GM11168 (cell line): ENCODE measurements around the gene APOBEC2.

ENCODE experiments used
- in situ Hi-C: fragments of 300-500 bp; cut with MboI; formaldehyde crosslinking; loops from one replicate; pipeline ENCODE4 v1.12.0; 2022; ENCODE audit warnings: low sequenced_read_pairs; ENCODE audit not compliant: unreplicated experiment

The APOBEC2 gene

DNA sequence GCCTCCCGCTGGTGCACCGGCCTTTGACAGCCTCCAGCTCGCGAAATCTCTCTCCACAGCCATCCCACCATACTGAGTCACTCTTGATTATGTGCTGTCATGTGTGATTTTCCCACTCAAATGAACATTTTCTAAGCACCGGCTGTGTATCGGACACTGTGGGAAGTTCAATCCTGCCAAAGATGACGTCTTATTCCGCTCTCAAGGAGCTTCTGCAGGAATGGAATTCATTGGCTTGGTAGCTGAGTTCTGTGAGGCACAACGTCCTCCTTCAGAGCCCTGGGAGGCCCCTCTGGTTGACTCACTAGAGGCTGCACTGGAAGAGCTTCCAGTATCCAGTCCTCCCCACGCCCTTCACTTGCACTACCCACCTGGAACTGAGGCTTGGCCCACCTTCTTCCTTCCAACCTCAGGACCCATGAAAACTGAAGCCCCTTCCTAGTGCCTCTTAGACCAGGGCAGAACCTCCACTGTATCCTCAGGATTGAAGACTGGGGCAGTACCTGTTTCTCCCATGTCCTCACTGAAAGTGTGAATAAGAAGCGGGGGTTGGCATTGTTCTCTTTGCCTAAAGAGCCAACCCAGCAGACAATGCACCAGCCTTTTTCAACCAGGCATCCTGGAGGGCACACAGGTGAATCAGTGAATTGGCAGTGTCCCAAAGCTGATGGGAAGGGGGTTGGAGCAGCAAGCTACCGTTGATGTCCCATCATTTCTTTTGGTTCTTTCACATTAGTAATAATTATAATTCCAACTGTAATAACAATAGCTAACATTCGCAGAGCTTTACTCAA, 15.7 kb upstream of the APOBEC2 start:
- in situ Hi-C loops = no loop called here

DNA sequence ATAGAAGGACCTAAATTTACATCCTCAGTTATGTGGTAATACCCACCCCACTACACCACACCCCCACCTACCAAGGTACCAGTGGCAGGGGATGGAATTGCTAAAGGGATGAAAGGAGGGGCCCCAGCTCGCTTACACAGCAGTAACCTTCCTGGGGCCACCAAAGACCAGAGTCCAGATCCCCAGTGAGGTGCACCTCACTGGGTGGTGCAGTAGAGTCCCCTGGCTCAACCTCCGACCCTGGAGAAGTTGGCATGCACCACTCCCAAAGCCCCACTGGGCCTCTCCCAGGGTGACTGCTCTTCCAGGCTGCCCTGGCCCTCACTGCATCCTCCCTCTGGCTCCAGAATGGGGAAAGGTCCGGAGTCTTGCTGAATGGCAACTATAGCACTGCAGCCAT, 14.8 kb upstream of the APOBEC2 start:
- in situ Hi-C loops = no loop called here

GRCh38 chr6:41039060-41039998, 13.7 kb upstream of the APOBEC2 start, which contains the start of gene UNC5CL:
Gene UNC5CL (minus strand): TSS chr6:41039221. CDS start chr6:41035074, 4,147 bp downstream.
- in situ Hi-C loops = no loop called here

DNA sequence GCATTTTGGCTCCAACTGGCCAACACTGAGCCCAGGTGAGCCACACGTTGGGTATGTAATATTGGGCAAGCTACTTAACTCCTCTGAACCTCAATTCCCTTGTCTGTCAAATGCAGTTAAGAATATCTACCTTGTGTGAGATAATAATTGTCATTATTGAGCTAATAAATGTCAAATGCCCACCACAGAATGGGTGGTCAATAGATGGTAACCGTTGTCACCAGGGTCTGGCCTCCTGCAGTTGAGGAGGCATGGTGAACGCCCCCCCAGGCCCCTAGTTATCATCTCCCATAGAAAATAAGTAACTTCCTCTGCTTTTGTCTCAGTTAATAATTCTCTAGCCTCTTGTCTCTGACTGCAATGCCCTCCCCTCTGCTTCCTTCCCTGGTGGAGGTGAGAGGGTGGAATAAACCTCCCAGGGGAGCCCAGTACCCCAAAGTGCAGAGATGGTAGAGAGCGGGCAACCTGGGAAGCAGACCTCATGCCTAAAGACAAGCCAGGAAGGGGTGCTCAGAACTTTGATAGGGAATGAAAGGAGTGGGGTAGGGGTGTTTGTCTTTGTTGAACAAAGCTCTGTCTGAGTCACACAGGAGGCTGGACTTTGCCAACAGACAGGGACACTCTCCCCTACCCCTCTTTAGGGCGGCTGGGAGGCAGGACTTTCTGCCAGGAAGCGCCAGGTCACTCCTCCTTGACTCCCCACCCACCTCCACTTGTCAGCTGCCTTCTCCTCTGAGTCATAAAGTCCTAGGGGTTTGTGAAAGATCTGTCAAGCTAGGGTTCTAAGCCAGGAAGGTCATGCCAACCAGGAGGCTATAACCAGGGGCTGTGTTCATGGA, 12.7 kb upstream of the APOBEC2 start:
- in situ Hi-C loops = no loop called here

GRCh38 chr6:41040940-41041536, 12.0 kb upstream of the APOBEC2 start:
- in situ Hi-C loops = no loop called here

DNA sequence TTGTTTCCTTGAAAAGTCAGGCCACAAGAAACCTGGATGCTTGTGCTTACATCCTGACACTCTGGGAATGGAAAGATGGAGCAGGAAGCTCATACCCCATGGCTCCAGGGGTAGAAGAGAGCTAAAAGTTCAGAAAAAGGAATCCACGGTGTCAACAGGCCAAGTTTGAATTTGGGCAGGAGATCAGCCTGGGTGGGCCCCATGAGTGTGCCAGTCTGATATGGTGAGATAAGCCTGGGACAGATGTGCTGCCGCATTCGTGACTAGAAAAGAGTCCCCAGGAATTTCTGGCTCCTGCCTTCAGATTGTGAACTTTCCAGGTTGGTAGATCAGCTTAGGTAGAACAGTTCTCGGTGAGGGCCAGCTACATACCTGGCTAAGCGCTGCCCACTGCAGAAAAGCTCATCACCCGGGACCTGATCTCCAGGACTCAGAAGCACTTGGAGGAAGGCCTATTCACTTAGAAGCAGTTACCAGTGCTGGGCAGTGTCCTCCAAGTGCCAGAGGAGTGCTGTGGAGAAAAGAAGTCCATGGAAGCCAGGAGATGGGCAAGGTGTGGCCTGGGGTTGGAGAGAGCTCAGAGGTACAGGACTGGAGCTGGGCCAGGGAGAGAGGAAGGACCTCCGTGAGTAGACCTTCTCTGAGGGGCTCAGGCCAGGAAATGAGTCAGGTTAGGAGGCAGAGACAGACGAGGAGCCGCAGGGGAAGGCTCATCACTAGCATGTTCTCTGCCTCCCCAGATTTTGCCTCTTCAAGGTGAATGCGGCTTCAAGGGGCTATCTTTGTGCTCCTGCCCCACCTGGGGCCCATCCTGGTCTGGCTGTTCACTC, 10.6 kb upstream of the APOBEC2 start, which contains the start of gene TSPO2:
Gene TSPO2 (plus strand): TSS at position 242 of the 830 bp plus-strand sequence. CDS start 519 bp downstream, at position 761.
- in situ Hi-C loops = no loop called here

DNA sequence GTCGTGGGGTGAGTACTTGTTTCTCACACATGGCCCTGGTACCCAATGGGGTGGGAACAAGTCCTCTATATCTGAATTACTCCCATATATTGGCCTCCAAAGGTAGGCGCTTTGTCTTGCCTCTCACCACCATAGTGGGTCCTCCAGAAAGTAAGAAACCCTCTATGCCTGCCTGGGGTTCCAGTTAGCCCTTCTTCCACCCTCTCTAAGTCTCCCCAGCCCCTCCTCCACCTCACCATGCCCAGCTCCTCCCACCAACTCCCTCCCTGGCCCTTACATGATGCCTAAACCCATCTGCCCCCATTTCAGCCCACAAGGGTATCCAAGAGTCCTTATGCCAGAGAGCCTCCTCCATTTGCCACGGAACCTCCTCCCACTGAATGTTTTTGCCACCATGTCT, 9.9 kb upstream of the APOBEC2 start:
- in situ Hi-C loops = no loop called here

DNA sequence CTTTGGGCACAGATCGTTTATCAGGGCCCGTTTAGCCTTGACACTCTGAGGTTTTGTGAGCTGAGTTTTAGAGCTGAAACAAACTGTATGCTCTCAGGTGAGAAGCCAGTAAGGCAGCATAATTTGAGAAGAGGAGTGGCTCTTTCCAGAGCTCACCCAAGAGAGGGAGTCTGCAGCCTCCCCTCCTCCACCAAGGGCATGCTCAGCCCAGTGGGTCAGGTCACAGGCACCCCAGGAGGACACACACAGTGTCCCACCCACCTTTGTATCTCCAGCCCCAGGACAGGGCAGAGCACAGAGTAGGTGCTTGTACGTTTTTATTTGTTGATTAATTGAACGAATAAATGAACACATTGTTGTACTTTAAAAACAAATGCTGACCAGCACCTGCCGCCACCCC, 7.3 kb upstream of the APOBEC2 start:
- in situ Hi-C loops = no loop called here

DNA sequence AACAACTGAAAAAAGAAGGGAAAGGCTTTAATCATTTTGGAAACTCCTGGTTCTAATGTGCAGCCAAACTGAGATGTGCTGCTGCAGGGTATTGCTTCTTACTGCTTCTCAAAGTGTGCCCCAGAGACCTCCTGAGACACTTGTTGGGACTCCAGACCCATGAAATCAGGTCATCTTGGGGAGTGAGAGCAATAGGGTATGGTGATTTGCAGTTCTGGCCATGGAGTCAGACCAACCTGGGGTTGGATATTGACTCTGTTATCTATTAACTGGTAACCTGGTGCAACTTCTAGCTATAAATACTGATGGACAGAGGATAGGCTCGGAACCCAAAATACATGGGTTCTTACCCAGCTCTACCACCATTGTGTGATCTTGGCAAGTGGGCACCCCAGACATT, 6.9 kb upstream of the APOBEC2 start:
- in situ Hi-C loops = no loop called here

DNA sequence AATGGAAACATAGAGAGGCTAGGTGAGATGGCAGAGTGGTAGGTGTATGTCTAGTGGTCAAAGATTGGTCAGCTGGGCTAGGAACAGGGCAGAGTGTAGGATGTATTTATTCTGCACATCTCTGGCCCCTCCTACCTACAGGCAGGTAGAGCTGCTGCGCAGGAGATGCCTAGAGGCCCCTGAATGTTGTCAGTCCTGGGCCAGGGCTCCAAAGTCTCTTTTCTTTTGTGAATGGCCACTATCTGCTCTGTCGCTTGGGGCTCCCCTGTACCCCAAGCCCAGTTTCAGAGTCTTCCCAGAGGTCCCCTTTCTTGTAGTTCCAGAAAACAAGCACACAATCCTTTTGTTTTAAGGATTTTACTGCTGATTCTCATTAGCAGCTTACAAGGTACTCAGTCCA, 5.7 kb upstream of the APOBEC2 start:
- in situ Hi-C loops = no loop called here

DNA sequence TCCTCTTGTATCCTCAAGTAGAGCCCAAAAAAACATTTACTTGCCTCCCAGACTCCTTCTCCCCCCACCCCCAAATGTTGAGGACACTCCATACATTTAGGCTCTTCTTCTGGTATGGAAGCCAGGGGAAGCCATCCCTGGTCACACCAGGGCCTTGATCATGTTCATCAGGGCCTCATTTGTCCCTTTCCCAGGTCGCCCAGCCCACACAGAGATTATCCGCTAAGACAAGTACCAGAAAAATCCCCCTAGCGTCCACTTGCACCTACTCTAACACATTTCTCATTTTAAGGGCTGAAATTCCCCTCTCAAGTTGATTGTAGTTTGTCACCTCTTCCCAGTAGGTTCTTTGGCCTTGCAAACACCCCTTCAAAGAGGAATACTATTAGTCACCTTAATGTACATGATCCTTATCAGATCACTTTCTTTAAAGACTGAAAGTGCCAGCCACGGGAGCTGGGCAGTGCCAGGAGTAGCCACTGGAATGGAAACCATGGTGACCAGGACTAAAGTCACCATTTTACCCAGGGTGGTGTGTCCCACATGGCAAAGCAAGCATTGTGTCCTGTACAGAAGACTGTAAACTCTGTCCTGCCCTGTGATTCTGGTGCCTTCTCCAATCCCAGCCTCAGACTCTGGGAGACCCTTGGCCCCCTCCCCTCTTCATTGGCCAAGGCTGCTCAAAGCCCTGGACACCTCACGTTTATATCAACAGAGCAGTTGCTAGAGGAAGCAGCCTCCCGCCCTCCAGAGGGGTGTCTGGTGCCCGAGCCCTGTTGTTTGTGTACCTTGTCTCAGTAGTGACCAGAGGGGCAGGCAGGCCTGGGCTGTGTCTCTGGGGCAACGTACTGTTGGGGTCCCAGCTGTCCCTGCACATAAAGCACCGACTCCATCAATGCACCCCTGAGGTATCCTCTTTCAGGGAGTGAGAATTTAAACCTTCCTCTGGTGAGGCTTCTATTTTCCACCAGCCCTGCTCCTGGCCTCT, 5.0 kb upstream of the APOBEC2 start:
- in situ Hi-C loops = no loop called here

DNA sequence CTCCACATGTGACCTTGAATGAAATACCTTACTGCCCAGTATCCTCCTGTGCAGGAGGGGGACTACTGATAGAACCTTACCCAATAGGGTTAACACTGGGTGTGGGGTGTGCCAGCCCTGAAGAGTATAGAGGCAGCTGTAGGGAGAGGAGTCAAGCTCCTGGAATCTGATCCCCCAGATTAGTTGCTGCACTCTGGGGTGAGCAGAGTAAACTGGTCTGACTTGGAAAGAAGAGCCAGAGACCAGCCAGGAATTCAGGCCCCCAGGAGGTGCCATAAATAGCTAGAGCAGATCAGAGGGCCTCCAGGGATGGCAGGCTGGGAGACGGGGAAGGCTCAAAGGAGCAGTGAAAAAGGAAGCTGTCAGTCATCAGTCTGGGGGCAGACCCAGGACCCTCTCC, 3.5 kb upstream of the APOBEC2 start:
- in situ Hi-C loops = no loop called here

GRCh38 chr6:41049955-41050354, 3.0 kb upstream of the APOBEC2 start:
- in situ Hi-C loops = no loop called here

DNA sequence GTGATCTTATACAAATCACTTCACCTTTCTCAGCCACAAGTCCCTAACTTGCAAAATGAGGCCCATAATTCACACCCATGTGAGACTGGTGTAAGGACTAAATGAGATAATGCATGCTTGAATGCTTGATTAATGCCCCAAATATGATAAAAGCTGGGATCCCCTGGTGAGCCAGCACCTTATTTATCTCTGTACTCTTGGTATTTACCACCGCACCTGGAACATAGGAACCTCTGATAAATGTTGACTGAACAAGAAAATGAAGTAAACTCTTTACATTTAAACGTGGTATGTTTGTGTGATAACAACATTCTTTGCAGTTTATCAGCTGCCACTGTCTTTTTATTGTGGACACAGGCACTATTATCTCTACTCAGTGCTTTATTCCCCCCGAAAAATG, 2.5 kb upstream of the APOBEC2 start:
- in situ Hi-C loops = no loop called here

GRCh38 chr6:41051873-41052272, 1.1 kb upstream of the APOBEC2 start:
- in situ Hi-C loops = no loop called here

DNA sequence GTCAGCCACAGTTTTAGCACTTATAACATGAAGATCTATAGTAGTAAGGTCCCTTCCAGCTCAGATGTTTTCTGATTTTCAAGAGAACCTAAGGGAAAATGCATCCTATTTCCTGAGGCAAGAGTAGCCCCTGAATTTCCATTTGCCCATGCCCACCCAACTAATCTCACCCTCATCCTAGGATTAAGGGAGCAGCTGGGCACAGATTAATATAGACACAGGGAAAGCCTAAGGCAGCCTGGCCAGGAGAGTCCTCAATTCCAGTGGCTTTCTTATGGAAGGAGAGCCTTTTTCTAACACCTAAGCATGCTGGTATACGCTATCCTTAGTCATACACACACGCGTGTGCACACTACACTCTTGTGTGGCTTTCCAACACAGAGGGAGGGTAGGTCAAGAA, 1.5 kb downstream of the APOBEC2 start:
- in situ Hi-C loops = no loop called here

DNA sequence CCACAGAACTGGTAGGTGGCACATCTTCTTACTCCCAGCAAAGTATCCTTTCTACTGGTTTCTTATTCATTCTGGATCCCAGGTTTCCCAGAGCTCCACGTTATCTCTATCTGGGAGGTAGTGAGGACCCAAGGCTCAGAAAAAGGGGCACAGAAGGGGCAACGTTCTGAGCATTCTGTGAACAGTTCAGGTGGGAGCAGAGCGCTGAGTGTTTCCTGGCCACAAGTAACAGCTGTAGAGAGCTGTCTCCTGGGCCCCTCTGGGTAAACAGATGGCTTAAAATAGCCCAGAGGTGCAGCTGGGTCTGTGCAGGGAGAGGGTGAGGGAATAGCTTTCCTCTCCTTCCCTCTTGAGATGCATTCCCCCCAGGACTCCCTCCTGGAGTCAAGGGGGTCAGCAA, 2.1 kb downstream of the APOBEC2 start:
- in situ Hi-C loops = no loop called here
